ENCODE data around the gene RXFP4.
A peak's percentile ranks its signal among the peaks of the same experiment; 100 is the strongest.

RXFP4 gene

GRCh38 chr1:155951753-155952504 lies 10.5 kb downstream of the RXFP4 start:
- no peaks in the 10 kb centered on the region for H3K9me3 ChIP-seq (replicated peaks in 1 of 2; ENCODE audit: control insufficient read depth in 2 of 2, insufficient read depth in 1 of 2, low read depth in 1 of 2, low read length in 2 of 2)
- H3K79me1 ChIP-seq (ENCODE audit: low read depth, low read length): peaks cover 6% of the 10 kb centered on the region
- H2AK5ac ChIP-seq (ENCODE audit: low read depth, low read length): no peak overlapping the region
- no peak overlapping the region for H4K91ac ChIP-seq (ENCODE audit: low read depth, low read length, poor library complexity)
- no peaks in the 10 kb centered on the region for H3K27me3 ChIP-seq (ENCODE audit: control insufficient read depth in 3 of 3, insufficient read depth in 3 of 3, low read depth in 1 of 3, low read length in 3 of 3)
- H3K14ac ChIP-seq (ENCODE audit: low read length): no peak overlapping the region
- H2BK120ac ChIP-seq (ENCODE audit: low read depth, low read length): no peak overlapping the region
- H3K36me3 ChIP-seq (replicated peaks in 1 of 2; ENCODE audit: control insufficient read depth in 2 of 2, insufficient read depth in 2 of 2, low read length in 2 of 2): peaks cover 54 to 94% of the 10 kb centered on the region in 2 donors
- H3K4me2 ChIP-seq (ENCODE audit: insufficient read depth, low read length, poor library complexity, severe bottlenecking): no peak overlapping the region
- H2BK15ac ChIP-seq (ENCODE audit: low read length): no peak overlapping the region
- no peaks in the 10 kb centered on the region for H3K4me1 ChIP-seq (ENCODE audit: control insufficient read depth in 2 of 2, insufficient read depth in 1 of 2, low read depth in 1 of 2, low read length in 2 of 2)
- H3K4me3 ChIP-seq (ENCODE audit: low read length in 2 of 2): no peak overlapping the region
- H3K4ac ChIP-seq (ENCODE audit: low read length): no peak overlapping the region
- H2BK5ac ChIP-seq (ENCODE audit: low read length): peak overlapping the region; percentile 84
- no peak overlapping the region for H3K27ac ChIP-seq (replicated peaks; ENCODE audit: low read length)
- H4K8ac ChIP-seq (ENCODE audit: low read depth, low read length): peak overlapping the region; percentile 20
- H2AFZ ChIP-seq (ENCODE audit: low read length): no peak overlapping the region
- H2BK12ac ChIP-seq (ENCODE audit: low read length): no peak overlapping the region
- no CpG with 5 or more reads among the region's 6 CpGs for WGBS, 2 donors (ENCODE audit: extremely low coverage in 2 of 2, insufficient read length in 2 of 2, insufficient replicate concordance in 1 of 2)
- H3K18ac ChIP-seq (ENCODE audit: low read length): no peak overlapping the region
- H3K9ac ChIP-seq (ENCODE audit: low read depth, low read length, poor library complexity): no peak overlapping the region
- DNase-seq (ENCODE audit: low spot score): no peak
- peak overlapping the region; percentile 50 for H3K23ac ChIP-seq (ENCODE audit: low read depth, low read length, poor library complexity)

DNA sequence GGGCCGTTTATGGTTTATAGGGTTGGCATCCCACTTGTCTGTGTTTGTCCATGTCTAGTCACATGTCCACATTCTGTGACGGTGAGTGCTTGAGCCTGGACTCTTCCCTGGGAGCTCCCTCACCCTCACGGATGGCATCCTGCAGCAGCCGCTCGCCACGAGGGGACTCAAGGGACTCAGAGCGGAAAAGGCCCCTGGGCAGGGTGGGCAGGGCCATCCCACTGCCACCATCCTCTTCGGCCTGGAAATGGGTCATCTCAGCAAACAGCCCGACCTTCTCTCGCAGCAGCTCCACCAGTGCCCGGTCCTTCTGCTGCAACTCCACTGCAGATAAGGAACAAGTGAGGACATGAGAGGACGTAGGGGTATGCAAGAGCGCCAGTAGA lies 11.1 kb downstream of the RXFP4 start:
- Histone ChIP-seq H2BK12ac (ENCODE audit: low read length) (no peak overlapping the region), H3K9me3 (replicated peaks in 1 of 2; ENCODE audit: control insufficient read depth in 2 of 2, insufficient read depth in 1 of 2, low read depth in 1 of 2, low read length in 2 of 2) (no peaks in the 10 kb centered on the region), H3K4me3 (ENCODE audit: low read length in 2 of 2) (no peak overlapping the region), H3K4ac (ENCODE audit: low read length) (no peak overlapping the region), H3K23ac (ENCODE audit: low read depth, low read length, poor library complexity) (peak overlapping the region; percentile 50), H4K8ac (ENCODE audit: low read depth, low read length) (peak overlapping the region; percentile 29), H3K36me3 (replicated peaks in 1 of 2; ENCODE audit: control insufficient read depth in 2 of 2, insufficient read depth in 2 of 2, low read length in 2 of 2) (peaks cover 56 to 94% of the 10 kb centered on the region in 2 donors), H3K79me1 (ENCODE audit: low read depth, low read length) (peaks cover 6% of the 10 kb centered on the region), H3K27ac (replicated peaks; ENCODE audit: low read length) (no peak overlapping the region), H2AFZ (ENCODE audit: low read length) (no peak overlapping the region), H3K14ac (ENCODE audit: low read length) (no peak overlapping the region), H2AK5ac (ENCODE audit: low read depth, low read length) (no peak overlapping the region), H3K4me2 (ENCODE audit: insufficient read depth, low read length, poor library complexity, severe bottlenecking) (no peak overlapping the region), H3K4me1 (ENCODE audit: control insufficient read depth in 2 of 2, insufficient read depth in 1 of 2, low read depth in 1 of 2, low read length in 2 of 2) (no peaks in the 10 kb centered on the region), H3K27me3 (ENCODE audit: control insufficient read depth in 3 of 3, insufficient read depth in 3 of 3, low read depth in 1 of 3, low read length in 3 of 3) (no peaks in the 10 kb centered on the region), H3K9ac (ENCODE audit: low read depth, low read length, poor library complexity) (no peak overlapping the region), H4K91ac (ENCODE audit: low read depth, low read length, poor library complexity) (no peak overlapping the region), H2BK5ac (ENCODE audit: low read length) (peak overlapping the region; percentile 84), H3K18ac (ENCODE audit: low read length) (no peak overlapping the region), H2BK15ac (ENCODE audit: low read length) (no peak overlapping the region), H2BK120ac (ENCODE audit: low read depth, low read length) (no peak overlapping the region)
- no peak for DNase-seq (ENCODE audit: low spot score)
- WGBS, 2 donors (ENCODE audit: extremely low coverage in 2 of 2, insufficient read length in 2 of 2, insufficient replicate concordance in 1 of 2): no CpG with 5 or more reads among the region's 13 CpGs

DNA sequence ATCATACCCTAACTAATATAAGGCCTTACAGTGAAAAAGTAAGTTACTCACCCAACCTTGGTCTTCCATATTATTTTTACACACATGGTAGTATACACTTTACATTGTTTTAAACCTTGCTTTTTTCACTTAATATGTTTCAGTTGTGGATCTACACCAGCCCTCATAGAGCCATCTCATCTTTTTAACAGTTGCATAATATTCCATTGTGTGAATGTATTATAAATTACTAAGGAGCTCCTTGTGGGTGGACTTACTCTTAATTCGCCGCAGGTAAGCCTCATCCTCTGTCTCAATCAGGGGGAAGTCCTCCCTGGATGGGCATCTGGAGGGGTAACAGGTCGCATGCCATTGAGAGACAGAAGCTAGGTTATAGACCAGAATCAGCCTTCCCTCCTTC lies 13.2 kb downstream of the RXFP4 start:
- Histone ChIP-seq H3K4me1 (ENCODE audit: control insufficient read depth in 2 of 2, insufficient read depth in 1 of 2, low read depth in 1 of 2, low read length in 2 of 2) (no peaks in the 10 kb centered on the region), H3K4ac (ENCODE audit: low read length) (no peak overlapping the region), H2AFZ (ENCODE audit: low read length) (no peak overlapping the region), H2BK12ac (ENCODE audit: low read length) (no peak overlapping the region), H3K4me3 (ENCODE audit: low read length in 2 of 2) (no peak overlapping the region), H3K27me3 (ENCODE audit: control insufficient read depth in 3 of 3, insufficient read depth in 3 of 3, low read depth in 1 of 3, low read length in 3 of 3) (no peaks in the 10 kb centered on the region), H4K91ac (ENCODE audit: low read depth, low read length, poor library complexity) (no peak overlapping the region), H3K27ac (replicated peaks; ENCODE audit: low read length) (no peak overlapping the region), H2BK120ac (ENCODE audit: low read depth, low read length) (no peak overlapping the region), H3K36me3 (replicated peaks in 1 of 2; ENCODE audit: control insufficient read depth in 2 of 2, insufficient read depth in 2 of 2, low read length in 2 of 2) (peaks cover 61 to 96% of the 10 kb centered on the region in 2 donors), H3K9me3 (replicated peaks in 1 of 2; ENCODE audit: control insufficient read depth in 2 of 2, insufficient read depth in 1 of 2, low read depth in 1 of 2, low read length in 2 of 2) (no peaks in the 10 kb centered on the region), H3K9ac (ENCODE audit: low read depth, low read length, poor library complexity) (no peak overlapping the region), H3K4me2 (ENCODE audit: insufficient read depth, low read length, poor library complexity, severe bottlenecking) (no peak overlapping the region), H2BK15ac (ENCODE audit: low read length) (no peak overlapping the region), H2BK5ac (ENCODE audit: low read length) (no peak overlapping the region), H3K18ac (ENCODE audit: low read length) (no peak overlapping the region), H3K23ac (ENCODE audit: low read depth, low read length, poor library complexity) (no peak overlapping the region), H3K79me1 (ENCODE audit: low read depth, low read length) (peaks cover 6% of the 10 kb centered on the region), H4K8ac (ENCODE audit: low read depth, low read length) (no peak overlapping the region), H3K14ac (ENCODE audit: low read length) (no peak overlapping the region), H2AK5ac (ENCODE audit: low read depth, low read length) (no peak overlapping the region)
- DNase-seq (ENCODE audit: low spot score): no peak
- WGBS, 2 donors (ENCODE audit: extremely low coverage in 2 of 2, insufficient read length in 2 of 2, insufficient replicate concordance in 1 of 2): no CpG with 5 or more reads among the region's 3 CpGs

GRCh38 chr1:155957411-155957915 lies 16.0 kb downstream of the RXFP4 start:
- H3K79me1 ChIP-seq (ENCODE audit: low read depth, low read length): peaks cover 2% of the 10 kb centered on the region
- peaks cover 55 to 96% of the 10 kb centered on the region in 2 donors for H3K36me3 ChIP-seq (replicated peaks in 1 of 2; ENCODE audit: control insufficient read depth in 2 of 2, insufficient read depth in 2 of 2, low read length in 2 of 2)
- H3K4ac ChIP-seq (ENCODE audit: low read length): no peak overlapping the region
- no peak overlapping the region for H3K4me2 ChIP-seq (ENCODE audit: insufficient read depth, low read length, poor library complexity, severe bottlenecking)
- H2BK5ac ChIP-seq (ENCODE audit: low read length): no peak overlapping the region
- no peak overlapping the region for H2AFZ ChIP-seq (ENCODE audit: low read length)
- no peak overlapping the region for H3K27ac ChIP-seq (replicated peaks; ENCODE audit: low read length)
- no peak for DNase-seq (ENCODE audit: low spot score)
- no peak overlapping the region for H4K8ac ChIP-seq (ENCODE audit: low read depth, low read length)
- H3K9ac ChIP-seq (ENCODE audit: low read depth, low read length, poor library complexity): no peak overlapping the region
- no peak overlapping the region for H2BK15ac ChIP-seq (ENCODE audit: low read length)
- H3K9me3 ChIP-seq (replicated peaks in 1 of 2; ENCODE audit: control insufficient read depth in 2 of 2, insufficient read depth in 1 of 2, low read depth in 1 of 2, low read length in 2 of 2): no peaks in the 10 kb centered on the region
- H4K91ac ChIP-seq (ENCODE audit: low read depth, low read length, poor library complexity): no peak overlapping the region
- no peak overlapping the region for H3K18ac ChIP-seq (ENCODE audit: low read length)
- no peaks in the 10 kb centered on the region for H3K27me3 ChIP-seq (ENCODE audit: control insufficient read depth in 3 of 3, insufficient read depth in 3 of 3, low read depth in 1 of 3, low read length in 3 of 3)
- H2BK120ac ChIP-seq (ENCODE audit: low read depth, low read length): no peak overlapping the region
- H3K14ac ChIP-seq (ENCODE audit: low read length): peak overlapping the region; percentile 66
- no peak overlapping the region for H3K4me3 ChIP-seq (ENCODE audit: low read length in 2 of 2)
- no CpG with 5 or more reads among the region's 12 CpGs for WGBS, 2 donors (ENCODE audit: extremely low coverage in 2 of 2, insufficient read length in 2 of 2, insufficient replicate concordance in 1 of 2)
- no peaks in the 10 kb centered on the region for H3K4me1 ChIP-seq (ENCODE audit: control insufficient read depth in 2 of 2, insufficient read depth in 1 of 2, low read depth in 1 of 2, low read length in 2 of 2)
- no peak overlapping the region for H3K23ac ChIP-seq (ENCODE audit: low read depth, low read length, poor library complexity)
- H2AK5ac ChIP-seq (ENCODE audit: low read depth, low read length): no peak overlapping the region
- H2BK12ac ChIP-seq (ENCODE audit: low read length): no peak overlapping the region

Data from neuronal stem cell (in vitro differentiated cells).